Lower leg skin (tissue), 3 donors: ENCODE results near the gene SINHCAF.

Experiments used
- POLR2A ChIP-seq, 2 donors: fragments of 450-650 bp; IDR thresholded peaks; one replicate each; pipeline ENCODE4 v1.6.1; 2016 to 2017; ENCODE audit warnings: antibody characterized with exemption in 2 of 2, mild to moderate bottlenecking in 1 of 2, moderate library complexity in 1 of 2
- TF ChIP-seq, protein P1 (sequence below), 3 donors: fragments of 450-650 bp; IDR thresholded peaks; one replicate each; pipeline ENCODE4 v1.5.1; 2016; ENCODE audit warnings: antibody characterized with exemption in 3 of 3, mild to moderate bottlenecking in 3 of 3, moderate library complexity in 2 of 3

DNA sequence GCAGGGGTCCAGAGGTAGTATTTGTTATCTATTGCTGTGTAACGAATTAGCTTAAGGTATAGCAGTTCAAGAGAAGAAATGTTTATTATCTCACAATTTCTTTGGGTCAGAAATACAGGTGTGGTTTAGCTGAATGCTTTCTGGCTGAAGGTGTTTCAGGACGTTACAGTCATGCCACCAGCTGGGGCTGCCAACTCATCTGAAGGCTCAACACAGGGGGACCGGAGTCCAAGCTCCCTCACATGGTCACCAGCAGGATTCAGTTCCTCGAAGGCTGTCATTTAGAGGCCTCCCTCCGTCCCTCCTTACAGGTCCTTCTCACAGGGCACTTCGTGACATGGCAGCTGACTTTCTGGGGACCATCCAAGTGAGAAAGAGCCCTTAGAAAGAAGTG, 37.5 kb upstream of the SINHCAF start:
- TF ChIP-seq, protein P1, sequence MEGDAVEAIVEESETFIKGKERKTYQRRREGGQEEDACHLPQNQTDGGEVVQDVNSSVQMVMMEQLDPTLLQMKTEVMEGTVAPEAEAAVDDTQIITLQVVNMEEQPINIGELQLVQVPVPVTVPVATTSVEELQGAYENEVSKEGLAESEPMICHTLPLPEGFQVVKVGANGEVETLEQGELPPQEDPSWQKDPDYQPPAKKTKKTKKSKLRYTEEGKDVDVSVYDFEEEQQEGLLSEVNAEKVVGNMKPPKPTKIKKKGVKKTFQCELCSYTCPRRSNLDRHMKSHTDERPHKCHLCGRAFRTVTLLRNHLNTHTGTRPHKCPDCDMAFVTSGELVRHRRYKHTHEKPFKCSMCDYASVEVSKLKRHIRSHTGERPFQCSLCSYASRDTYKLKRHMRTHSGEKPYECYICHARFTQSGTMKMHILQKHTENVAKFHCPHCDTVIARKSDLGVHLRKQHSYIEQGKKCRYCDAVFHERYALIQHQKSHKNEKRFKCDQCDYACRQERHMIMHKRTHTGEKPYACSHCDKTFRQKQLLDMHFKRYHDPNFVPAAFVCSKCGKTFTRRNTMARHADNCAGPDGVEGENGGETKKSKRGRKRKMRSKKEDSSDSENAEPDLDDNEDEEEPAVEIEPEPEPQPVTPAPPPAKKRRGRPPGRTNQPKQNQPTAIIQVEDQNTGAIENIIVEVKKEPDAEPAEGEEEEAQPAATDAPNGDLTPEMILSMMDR (IDR thresholded peaks at IDR 0.05): no peak
- no peak for TF ChIP-seq POLR2A (IDR thresholded peaks at IDR 0.05)
